Lower leg skin (tissue), 3 donors: ENCODE results near the gene TADA3.

ENCODE experiments used
- POLR2A ChIP-seq, 2 donors: fragments of 450-650 bp; IDR thresholded peaks; one replicate each; pipeline ENCODE4 v1.6.1; 2016 to 2017; ENCODE audit warnings: antibody characterized with exemption in 2 of 2, mild to moderate bottlenecking in 1 of 2, moderate library complexity in 1 of 2
- TF ChIP-seq, protein P1 (sequence below), 3 donors: fragments of 450-650 bp; IDR thresholded peaks; one replicate each; pipeline ENCODE4 v1.5.1; 2016; ENCODE audit warnings: antibody characterized with exemption in 3 of 3, mild to moderate bottlenecking in 3 of 3, moderate library complexity in 2 of 3

DNA sequence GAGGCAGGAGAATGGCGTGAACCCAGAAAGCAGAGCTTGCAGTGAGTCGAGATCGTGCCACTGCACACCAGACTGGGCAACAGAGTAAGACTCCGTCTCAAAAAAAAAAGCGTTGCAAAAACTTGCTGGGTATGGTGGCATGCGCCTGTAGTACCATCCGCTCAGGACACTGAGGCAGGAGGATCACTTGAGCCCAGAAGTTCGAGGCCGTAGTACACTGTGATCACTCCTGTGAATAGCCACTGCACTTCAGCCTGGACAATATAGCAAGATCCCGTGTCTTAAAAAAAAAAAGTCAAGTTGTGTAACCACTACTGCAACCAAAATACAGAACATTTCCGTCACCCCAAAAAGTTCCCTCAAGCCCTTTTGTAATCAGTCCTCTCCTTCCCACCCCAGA lies 2.1 kb upstream of the TADA3 start:
- TF ChIP-seq, protein P1, sequence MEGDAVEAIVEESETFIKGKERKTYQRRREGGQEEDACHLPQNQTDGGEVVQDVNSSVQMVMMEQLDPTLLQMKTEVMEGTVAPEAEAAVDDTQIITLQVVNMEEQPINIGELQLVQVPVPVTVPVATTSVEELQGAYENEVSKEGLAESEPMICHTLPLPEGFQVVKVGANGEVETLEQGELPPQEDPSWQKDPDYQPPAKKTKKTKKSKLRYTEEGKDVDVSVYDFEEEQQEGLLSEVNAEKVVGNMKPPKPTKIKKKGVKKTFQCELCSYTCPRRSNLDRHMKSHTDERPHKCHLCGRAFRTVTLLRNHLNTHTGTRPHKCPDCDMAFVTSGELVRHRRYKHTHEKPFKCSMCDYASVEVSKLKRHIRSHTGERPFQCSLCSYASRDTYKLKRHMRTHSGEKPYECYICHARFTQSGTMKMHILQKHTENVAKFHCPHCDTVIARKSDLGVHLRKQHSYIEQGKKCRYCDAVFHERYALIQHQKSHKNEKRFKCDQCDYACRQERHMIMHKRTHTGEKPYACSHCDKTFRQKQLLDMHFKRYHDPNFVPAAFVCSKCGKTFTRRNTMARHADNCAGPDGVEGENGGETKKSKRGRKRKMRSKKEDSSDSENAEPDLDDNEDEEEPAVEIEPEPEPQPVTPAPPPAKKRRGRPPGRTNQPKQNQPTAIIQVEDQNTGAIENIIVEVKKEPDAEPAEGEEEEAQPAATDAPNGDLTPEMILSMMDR (IDR thresholded peaks at IDR 0.05) = no peak
- TF ChIP-seq POLR2A (IDR thresholded peaks at IDR 0.05) = no peak
